Right atrium auricular region (tissue), 2 donors: Measurements from ENCODE around the gene VMA21. TPM values are rescaled to one million over a fixed set of nuclear protein-coding genes. Genes with fewer than 3 reads are reported as not detected.

Source experiments
- DNase-seq: peaks from one replicate; pipeline ENCODE4 v3.0.0-alpha.2; 2019; ENCODE audit warnings: low spot score
- H3K27ac ChIP-seq, 2 donors: fragments of 200-600 bp; sonication (generic); 1 replicate in 1 of 2; 2 replicates in 1 of 2; pipeline ENCODE4 v1.5.1; 2016 to 2019
- H3K27me3 ChIP-seq, 2 donors: fragments of 200-600 bp; sonication (generic); one replicate each; pipeline versions ENCODE4 v1.5.1 to v1.6.0; 2017 to 2019
- H3K36me3 ChIP-seq: fragments of 200-600 bp; sonication (generic); one replicate; pipeline ENCODE4 v1.5.1; 2016
- H3K4me1 ChIP-seq, 2 donors: fragments of 200-600 bp; sonication (generic); one replicate each; pipeline versions ENCODE4 v1.5.1 to v1.6.0; 2017 to 2019
- H3K4me3 ChIP-seq, 2 donors: fragments of 200-600 bp; sonication (generic); 1 replicate in 1 of 2; 2 replicates in 1 of 2; pipeline ENCODE4 v1.5.1; 2017 to 2019; ENCODE audit warnings: mild to moderate bottlenecking in 1 of 2, moderate library complexity in 1 of 2
- H3K9me3 ChIP-seq, 2 donors: fragments of 200-600 bp; sonication (generic); one replicate each; pipeline ENCODE4 v1.5.1; 2019
- CTCF ChIP-seq, 2 donors: fragments of 200-600 bp; sonication (generic); IDR thresholded peaks; one replicate each; pipeline ENCODE4 v1.5.1; 2019; ENCODE audit warnings: antibody characterized with exemption in 2 of 2
- total RNA-seq, 2 donors: library from RNA; depleted of rRNA; stranded (reverse); fragments of >200 nt; gene quantifications; one replicate each; pipeline ENCODE4 v1.1.0, GENCODE V29; 2016

VMA21 gene, protein sequence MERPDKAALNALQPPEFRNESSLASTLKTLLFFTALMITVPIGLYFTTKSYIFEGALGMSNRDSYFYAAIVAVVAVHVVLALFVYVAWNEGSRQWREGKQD
- 10 to 100 TPM; 18.5 to 19.4 TPM for total RNA-seq

GRCh38 chrX:151396825-151397740 lies at the start of gene VMA21:
VMA21 (plus strand) TSS chrX:151397206; CDS start chrX:151397309, 103 bp downstream.
- peak within 1 kb of the TSS; percentile 60 to 71 for H3K4me3 ChIP-seq
- H3K9me3 ChIP-seq = no peaks in the 10 kb centered on the region
- no peak for TF ChIP-seq CTCF (IDR thresholded peaks at IDR 0.05)
- no peaks in the 10 kb centered on the region for H3K4me1 ChIP-seq
- DNase-seq = peak; percentile 85
- no peaks in the 10 kb centered on the region for H3K36me3 ChIP-seq
- no peaks in the 10 kb centered on the region for H3K27me3 ChIP-seq
- H3K27ac ChIP-seq = peak within 1 kb of the TSS; percentile 86 to 96

DNA sequence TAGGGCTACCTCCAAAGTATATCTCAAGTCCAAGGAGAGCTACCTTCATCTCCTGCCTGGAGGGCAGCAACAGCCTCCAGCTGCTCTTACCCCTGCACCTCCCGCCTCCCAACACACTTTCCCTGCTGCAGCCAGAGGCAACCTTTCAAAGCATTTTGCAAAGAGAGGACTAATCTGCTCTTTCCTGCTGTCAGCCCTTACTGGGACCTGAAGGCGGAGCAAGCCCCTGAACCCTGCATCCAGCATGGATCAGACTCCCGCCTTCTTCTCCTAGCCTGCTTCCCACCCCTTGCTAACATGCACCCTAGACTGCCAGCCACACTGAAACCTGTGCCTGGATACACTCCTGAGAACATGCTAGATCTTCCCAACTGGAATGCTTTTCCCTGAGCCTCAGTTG lies 37.7 kb upstream of the VMA21 start:
- Histone ChIP-seq H3K36me3 (no peaks in the 10 kb centered on the region), H3K27ac (no peak overlapping the region), H3K4me3 (no peak overlapping the region), H3K4me1 (no peaks in the 10 kb centered on the region), H3K9me3 (no peaks in the 10 kb centered on the region), H3K27me3 (peaks cover 0 to 3% of the 10 kb centered on the region in 2 donors)
- no peak for DNase-seq
- no peak for TF ChIP-seq CTCF (IDR thresholded peaks at IDR 0.05)

DNA sequence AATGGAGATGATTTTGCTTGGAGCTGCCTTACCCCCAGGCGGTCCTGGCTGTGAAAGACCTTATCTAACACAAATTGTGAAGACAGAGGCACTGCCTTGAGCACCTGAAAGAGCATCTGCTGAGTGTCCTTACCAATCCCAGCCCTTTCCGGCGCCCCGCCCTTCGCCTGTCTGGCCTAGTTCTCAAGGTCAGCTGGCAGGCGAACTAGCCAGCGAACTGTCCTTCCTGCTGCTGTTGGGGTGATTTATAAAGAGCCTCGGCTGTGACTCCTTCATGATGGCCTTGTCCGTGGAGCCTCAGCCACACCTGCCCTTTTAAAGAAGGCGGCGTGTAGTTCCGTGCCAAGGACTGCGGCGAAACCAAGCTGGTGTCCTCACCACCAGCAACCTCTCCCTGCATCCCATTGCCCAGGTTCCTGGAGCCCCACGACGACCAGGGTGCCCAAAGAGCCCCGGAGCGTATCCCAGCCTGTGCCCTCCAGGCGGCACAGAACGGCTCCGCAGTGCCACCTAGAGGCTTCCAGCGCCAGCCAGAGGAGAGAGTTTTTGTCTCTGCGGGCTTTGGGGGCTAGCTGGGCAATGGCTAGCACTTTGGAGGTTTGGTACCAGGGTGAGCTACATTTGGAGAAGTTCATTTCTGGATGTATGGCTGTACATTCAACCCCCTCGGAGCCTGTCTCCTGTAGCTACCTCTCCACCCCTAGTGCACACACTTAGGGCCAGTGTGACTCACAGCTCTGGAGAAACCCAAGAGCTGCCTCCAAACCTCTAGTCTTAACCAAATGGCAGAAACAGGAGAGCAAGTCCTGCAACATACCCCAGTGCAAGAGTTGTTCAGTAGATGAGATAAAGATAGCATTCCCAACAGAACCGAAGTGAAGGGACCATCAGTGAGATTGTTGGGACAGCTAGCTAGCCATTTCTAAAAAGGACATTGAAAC lies 36.8 kb upstream of the VMA21 start:
- H3K4me1 ChIP-seq = no peaks in the 10 kb centered on the region
- no peak for DNase-seq
- H3K36me3 ChIP-seq = no peaks in the 10 kb centered on the region
- no peak overlapping the region for H3K4me3 ChIP-seq
- no peaks in the 10 kb centered on the region for H3K9me3 ChIP-seq
- no peak overlapping the region for H3K27ac ChIP-seq
- peak; percentile 31 to 66 for TF ChIP-seq CTCF (IDR thresholded peaks at IDR 0.05)
- peaks cover 0 to 3% of the 10 kb centered on the region in 2 donors for H3K27me3 ChIP-seq

GRCh38 chrX:151363316-151363715 lies 33.7 kb upstream of the VMA21 start:
- Histone ChIP-seq H3K9me3 (no peaks in the 10 kb centered on the region), H3K27ac (no peak overlapping the region), H3K36me3 (no peaks in the 10 kb centered on the region), H3K27me3 (peaks cover 0 to 3% of the 10 kb centered on the region in 2 donors), H3K4me3 (no peak overlapping the region), H3K4me1 (no peaks in the 10 kb centered on the region)
- TF ChIP-seq CTCF (IDR thresholded peaks at IDR 0.05) = no peak
- no peak for DNase-seq

- Histone ChIP-seq H3K36me3 (no peaks in the 10 kb centered on the region), H3K27ac (no peak overlapping the region), H3K4me3 (no peak overlapping the region), H3K4me1 (no peaks in the 10 kb centered on the region), H3K27me3 (no peaks in the 10 kb centered on the region), H3K9me3 (no peaks in the 10 kb centered on the region)
- TF ChIP-seq CTCF (IDR thresholded peaks at IDR 0.05) = no peak
- DNase-seq = no peak
Observed at GRCh38 chrX:151365579-151365978, 31.4 kb upstream of the VMA21 start.
